GM21576 (cell line): ENCODE measurements around the gene UTS2B.
"Not testable (repeated sequence)": the region's sequence is repeated elsewhere in the genome, so short reads cannot be mapped to it uniquely, and the experiment has no call there.

Experiments
- ATAC-seq: cut with Tn5 transposase; IDR thresholded peaks from one replicate; pipeline ENCODE4 v1.9.1; 2021; ENCODE audit warnings: mild to moderate bottlenecking, moderate library complexity; ENCODE audit not compliant: unreplicated experiment

The UTS2B gene

DNA sequence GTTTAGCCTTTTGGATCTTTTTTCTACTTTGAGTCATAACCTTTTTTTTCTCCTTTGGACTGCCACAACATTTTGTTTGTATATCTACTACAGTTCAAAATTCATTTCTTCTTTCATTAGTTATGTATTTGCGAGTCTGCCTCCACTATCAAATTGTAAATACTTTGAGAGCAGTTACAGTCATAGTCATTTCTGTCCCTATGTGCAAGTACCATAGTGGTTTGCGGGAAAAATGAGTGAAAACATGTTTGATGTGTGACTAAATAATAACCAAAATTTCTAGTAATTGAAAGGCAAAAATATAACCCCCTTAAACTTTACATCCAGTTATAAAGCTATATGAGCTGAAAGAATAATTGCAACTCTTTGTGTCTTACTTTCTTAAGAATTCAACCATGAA lies 46.9 kb downstream of the UTS2B start:
- no peak for ATAC-seq

DNA sequence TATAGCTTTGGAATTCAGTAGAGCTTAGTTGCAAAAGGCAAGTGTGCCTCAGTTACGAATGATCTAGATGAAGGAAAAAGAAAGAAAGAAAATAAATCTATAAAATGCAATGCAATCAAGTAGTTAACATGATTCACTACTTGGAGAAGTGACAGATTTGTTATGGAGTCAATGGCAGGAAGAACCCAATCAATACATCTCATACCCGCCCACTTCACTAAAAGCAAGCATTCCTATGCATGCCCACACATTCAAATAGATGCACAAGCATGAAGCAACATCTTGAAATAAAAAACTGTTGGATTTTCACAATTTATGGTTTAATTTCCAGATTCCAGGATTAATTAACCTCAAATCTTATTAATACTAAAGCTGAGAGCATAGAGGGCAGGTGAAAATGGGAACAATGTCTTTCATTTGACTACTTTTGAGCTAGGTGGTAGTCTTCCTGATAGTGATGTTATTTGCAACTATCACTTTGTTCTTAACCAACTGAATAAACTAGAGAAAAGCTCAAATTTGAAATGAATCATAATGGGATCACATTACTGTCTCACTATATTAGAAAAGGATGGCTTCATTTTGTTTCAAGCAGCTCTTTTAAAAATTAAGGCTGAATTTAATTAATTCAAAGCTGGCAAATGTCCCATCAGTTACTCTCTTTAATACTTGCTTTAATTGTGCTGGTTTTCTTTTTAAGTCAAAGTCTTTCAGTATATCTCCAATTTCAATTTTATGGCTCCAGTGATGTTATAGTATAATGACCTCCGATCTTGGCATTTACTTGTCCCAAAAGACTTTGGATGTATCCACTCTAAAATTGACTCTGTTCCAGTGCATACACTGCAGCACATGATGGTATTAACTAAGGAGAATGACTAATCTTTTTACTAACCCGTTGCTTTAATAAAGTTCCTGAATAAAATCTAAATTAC lies 47.8 kb downstream of the UTS2B start:
- ATAC-seq = no peak

DNA sequence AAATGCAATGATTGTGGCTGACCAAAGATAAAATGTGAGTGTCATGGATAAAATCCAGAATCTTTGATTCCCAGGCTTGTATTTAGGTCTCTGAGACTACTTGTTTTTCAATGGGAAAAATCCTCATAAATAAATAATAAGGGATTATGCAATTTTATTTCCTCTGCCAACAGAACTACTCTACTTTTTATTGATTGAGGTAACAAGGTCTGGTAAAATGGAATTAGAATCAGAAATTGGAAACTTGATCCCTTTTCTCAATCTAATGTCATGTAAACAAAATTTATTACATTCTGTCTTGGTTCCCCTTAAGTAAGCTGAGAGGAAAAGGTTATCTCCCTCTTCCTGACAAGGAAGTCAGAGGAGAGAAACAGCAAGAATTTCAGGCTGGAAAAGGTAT lies 49.4 kb downstream of the UTS2B start:
- no peak for ATAC-seq

DNA sequence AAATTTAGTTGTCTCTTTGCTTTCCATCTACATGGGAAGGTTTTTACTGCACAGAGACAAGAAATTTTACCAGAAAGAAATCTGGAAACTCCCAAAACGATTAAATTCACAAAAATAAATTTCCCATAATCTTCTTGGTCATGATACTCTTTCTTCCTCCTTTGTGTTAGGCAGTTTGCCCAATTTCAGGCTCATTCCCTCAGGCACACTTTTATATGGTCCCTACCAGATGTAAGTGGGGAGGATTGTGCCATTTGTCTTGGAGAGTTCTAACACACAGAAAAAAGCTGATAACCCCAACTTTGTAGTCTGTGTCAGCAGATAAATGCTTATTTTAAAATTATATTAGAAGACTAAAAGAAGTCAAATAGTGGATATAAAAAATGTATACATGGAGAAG lies 50.2 kb downstream of the UTS2B start:
- ATAC-seq = no peak

DNA sequence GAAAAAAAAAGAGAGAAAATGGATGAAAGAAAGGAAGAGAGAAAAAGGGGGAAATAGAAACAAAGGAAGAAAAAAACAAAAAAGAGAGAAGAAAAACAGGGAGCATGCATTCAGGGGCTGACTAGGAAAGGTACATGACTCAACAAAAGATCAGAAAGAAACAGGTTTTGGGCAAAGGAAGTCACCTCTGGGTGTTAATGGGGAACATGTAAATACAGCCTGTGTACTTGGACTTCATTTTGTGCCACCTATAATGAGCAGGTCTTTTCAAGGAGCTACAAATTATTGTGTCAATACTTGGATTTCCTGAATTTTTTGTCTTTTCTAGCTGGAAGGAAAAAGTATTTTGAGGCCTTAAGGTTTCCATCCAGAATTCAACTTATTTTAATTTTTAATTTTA lies 54.6 kb downstream of the UTS2B start:
- ATAC-seq = no peak

DNA sequence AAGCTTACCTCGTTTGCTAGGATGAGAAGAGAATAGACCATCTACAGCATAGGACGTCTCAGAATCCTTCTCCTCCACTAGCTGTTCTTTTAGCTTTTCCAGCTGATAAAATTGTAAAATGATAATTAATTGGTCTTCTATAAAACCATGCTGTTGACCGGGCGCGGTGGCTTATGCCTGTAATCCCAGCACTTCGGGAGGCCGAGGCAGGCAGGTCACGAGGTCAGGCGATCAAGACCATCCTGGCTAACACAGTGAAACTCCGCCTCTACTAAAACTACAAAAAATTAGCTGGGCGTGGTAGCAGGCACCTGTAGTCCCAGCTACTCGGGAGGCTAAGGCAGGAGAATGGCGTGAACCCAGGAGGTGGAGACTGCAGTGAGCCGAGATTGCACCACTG lies 55.1 kb downstream of the UTS2B start:
- not testable (repeated sequence) for ATAC-seq

DNA sequence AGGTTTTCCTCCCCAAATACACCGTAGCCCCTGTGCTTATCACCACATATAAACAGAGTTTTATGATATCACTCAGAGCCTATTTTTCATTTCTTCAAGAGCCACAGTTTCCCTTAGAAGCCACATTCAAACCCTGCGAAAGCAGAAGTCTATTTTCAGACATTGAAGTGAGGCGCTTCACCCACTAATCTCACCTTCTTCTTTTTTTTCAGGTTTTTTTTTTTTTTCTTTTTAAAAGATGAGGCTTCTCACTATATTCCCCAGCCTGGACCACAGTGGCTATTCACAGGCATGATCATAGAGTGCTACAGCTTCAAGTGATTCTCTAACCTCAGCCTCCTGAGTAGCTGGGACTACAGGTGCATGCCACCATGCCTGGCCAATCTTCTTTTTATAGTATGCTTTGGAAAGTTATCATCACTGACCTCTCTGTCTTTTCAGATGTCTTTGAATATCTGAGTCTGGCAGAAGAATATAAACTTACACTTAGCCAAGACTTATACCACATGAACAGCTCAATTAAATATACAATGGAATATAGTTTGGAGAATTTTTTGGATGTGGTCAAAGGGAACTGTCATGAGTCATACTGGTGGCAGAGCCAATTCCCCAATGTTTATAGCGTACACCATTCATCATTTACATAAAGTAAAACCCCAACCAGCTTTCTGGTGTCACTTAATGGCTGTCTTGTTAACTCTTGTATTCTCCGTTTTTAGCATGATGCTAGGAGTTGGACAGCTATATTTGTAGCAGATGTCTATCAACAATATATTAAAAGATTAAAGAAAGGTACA lies 60.8 kb downstream of the UTS2B start:
- ATAC-seq = peak; percentile 83

DNA sequence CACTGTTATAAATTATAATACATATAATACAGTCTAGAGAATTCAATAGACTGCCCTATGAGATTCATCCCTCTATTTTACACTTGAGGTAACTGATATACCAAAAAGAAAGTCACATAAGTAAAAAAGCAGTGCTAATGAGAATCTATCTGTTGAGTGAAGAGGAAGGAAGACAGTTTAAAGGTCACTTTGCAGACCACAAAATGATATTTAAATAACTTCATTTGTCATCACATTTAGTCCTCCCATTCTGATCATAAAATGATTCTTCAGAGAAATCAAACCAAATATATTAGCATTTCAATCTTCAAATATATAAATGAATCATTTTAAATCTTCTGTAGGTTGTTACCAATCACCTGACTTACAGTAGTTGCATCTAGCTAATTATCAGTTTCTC lies 61.6 kb downstream of the UTS2B start:
- no peak for ATAC-seq

DNA sequence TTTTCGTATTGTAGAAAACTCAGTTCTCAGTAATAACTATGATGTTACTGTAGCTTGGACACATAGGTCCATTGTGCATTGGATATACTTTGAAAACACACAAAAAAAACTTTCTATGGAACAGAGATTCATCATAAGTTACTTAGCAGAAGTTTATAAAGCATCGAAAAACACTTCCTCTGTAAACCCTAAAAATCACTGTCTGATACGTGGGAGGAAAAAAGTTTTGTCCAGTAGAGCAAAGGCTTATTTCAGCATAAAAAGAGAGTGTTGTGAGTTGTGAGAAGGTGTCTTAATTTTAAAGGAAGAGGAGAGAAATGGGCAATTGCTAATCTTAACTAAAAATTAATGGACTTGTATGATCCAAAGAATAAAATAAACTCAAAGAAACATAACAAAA lies 66.5 kb downstream of the UTS2B start:
- ATAC-seq = no peak

DNA sequence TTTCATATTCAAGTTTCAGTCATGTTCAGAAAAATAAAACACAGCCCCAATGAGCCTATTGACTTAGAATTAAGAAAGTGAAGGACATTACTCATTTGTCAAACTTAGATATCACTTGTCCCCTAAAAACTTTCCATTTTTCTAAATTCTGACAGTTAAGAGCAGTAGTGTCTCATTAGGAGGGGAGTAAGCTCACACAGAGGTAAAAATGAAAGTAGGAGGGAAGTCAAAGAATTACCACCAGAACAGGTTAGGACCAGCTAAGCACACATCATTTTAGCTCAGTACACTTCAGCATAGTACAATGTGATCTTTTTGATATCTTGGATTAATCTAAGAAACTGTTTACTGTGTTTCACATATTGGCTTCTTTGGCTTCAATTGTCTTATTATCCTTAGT lies 67.0 kb downstream of the UTS2B start:
- ATAC-seq = peak; percentile 91

DNA sequence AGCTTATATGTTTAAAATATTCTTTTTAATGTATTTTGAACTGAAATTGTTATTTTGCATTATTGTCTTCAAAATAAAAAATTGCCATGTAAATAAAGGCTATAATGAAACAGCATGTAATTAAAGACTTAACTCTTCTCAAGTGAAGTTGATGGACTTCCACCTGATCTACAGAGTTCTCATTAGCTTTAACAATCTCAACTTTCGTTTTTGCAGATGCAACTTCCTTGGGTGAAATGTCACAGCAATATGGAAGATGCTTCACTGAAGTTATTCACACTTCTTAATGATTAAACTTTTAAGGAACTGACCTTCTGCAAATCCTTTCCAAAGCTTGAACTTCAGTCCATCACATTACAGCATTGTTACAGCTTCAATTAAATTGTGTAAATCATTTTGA lies 67.7 kb downstream of the UTS2B start:
- ATAC-seq = peak; percentile 44

DNA sequence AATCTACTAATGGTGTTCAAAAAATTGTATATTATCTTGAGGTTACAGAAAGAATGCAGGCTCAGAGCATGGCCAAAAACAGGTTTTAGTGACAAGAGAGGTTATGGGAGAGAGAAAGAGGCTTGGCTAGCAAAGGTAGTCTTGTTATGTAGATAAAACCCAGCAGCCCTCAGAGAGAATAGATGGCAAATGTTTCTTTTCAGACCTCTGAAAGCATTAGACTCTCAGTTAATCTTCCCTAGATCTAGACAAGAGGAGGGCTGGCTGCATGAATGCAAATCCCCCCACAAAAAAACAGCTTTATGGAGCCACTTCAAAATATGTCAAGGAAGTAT lies 69.1 kb downstream of the UTS2B start:
- ATAC-seq = no peak

DNA sequence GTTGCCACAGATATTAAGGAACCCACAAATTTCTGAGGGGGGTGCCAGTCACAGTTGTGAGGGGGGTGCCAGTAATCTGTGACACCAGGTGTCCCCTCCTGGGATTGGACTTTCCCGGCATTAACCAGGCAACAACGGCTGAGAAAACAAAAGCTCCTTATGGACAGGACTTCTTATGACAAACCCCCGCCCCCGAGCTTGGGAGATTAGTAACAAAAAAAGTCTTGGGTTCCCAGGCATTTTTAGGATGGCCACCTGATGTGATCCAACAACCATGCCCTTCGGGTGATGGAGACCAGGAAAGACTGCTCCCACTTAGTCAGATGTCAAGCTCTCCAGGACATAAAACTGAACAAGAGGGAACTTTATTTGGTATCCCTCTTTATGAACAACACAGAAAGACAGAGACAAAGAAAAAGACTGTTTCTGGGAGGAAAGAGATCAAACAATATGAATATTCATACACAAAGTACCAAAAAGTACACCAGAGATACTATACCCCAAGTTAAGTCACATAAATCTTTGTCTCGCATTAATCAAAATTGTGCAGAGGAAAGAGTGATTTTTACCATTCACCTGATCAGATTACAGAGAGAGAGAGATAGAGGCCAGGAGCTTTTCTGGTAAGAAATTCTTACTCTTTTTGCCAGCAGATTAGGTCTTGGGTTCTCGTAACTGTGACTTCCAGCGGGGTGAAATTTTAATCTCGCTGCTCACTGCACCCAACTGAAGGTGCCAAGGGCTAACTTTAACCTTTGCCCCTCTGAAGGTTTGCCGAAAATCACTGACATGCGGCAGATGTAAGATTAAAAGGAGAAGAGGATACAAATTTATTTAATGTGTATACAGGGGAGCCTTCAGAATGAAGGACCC lies 69.7 kb downstream of the UTS2B start:
- ATAC-seq = no peak

DNA sequence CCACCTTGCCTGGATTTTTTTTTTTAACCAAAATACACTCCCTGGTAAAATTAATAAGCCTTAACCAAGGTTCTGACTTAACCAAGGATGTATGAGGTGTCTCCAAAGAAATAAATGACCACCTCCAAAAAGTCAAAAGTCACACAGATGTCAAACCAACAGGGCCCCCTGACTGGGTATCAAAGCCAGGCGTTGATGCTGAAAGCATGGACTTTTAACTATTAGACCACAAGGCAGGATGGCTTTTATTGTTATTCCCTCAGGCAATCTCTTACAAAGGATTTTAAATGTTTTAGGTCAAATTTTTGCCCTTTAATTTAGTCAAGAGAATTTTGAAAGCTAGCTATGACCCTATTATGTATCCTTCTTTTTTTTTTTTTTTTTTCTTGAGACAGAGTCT lies 70.8 kb downstream of the UTS2B start:
- ATAC-seq = no peak

DNA sequence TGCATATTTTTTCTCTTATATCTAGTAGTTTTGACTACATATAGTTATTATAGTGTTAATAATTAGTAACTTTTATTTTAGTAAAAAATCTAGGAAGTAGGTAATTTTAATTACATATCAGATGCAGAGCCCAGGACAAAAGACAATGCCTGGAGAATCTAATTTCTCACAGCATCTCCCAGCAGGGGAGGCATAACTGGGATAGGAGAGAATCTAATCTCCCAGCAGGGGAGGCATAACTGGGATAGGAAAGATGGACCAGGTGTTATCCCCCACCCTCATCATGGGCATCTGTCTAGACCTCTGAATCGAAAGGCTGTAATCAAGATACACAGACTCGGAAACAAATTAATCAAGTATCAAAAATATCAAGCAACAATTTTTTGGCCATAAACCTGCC lies 73.0 kb downstream of the UTS2B start:
- ATAC-seq = no peak

DNA sequence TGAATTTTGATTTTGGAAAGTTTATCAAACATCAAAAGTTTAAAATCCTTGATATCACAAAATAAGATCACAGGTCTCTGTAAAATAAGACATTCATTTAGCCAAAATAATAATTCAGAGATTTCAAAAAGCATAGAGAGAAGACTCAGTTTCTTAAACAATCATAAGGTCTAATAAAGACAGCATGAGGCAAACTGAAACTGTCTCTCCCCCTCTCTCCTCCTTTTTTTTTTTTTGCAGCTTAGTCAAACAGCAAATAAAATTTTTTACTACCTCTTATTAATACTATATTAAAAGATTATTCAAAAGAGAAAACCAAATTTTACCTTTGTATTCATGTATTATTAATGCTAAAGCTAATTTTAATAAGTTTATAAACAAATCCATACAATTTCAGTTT lies 73.9 kb downstream of the UTS2B start:
- no peak for ATAC-seq

DNA sequence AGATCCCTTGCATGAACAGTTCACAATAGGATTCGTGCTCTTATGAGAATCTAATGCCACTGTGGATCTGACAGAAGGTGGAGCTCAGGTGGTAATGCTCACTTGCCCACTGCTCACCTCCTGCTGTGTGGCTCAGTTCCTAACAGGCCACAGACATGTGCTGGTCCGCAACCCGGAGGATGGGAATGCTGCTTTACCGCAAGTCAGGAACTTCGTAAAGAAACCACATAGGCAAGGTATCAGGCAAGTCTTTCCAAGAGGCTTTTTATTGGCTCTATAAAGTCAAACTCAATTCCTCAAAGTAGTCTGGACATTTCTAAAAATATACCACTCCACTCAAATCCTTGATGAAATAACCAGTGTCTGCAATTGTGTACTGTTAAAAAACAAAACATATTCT lies 75.2 kb downstream of the UTS2B start:
- ATAC-seq = no peak

DNA sequence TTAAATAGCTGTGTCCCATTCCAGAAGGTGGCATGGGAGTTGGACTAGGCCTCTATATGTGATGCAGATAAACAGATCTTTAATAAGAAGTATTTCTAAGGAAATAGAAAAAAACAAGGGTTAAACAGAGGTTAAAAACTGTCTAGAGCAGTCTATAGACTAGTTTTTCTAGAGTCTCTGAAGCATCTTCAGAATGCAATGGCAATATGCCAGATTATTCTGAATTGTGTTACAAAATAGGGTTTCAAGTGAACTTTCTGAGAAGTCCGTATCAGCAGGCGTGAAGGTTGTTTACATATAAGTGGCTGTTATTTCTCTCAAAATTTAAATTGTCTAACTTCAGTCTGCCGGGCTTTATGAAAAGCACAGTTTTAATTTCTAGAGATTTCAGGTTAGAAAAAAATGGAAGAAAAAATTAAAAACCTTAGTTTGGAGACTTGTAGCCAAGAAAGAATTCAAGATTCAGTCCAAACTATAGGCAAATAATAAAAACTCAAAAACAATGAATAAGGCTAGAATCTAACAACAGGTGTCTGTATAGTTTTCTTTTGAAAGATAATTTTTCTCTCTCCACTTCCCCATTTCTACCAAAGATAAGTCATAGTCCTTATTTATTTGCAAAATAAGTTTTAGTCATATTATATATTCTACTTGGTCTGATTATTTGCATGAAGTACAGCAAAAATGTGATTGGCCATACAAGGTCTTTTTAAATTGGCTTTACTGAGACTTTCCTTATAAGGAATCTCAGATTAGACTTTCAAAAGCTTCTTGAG lies 76.0 kb downstream of the UTS2B start:
- ATAC-seq = no peak

DNA sequence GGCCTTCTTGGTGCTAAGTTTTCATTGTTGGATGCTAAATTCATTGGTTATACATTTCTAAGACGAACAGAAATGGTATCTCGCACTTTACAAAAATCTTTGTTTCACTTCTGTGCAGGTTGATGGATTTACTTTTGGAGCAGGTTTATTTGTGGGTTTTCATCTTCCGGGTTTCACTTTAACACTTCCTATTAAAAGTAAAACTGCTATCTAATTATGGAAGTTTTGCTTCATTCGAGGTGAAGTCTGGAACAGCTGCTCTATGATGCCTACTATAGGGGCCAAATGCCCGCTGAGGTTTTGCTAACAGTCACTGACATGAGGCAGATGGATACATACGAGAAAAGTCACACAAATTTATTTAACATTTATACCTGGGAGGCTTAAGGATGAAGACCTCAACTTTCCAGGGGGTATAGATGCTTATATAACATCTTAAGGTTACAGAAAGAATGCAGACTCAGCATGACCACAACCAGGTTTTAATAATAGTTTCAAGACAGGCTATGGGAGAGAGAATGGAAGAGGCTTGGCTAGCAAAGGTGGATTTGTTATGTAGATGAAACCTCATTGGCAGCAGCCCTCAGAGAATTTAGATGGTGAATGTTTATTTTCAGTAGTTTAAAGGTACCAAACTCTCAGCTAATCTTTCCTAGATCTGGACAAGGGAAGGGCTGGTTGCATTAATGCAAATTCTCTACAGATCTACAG lies 77.1 kb downstream of the UTS2B start:
- peak; percentile 41 for ATAC-seq

DNA sequence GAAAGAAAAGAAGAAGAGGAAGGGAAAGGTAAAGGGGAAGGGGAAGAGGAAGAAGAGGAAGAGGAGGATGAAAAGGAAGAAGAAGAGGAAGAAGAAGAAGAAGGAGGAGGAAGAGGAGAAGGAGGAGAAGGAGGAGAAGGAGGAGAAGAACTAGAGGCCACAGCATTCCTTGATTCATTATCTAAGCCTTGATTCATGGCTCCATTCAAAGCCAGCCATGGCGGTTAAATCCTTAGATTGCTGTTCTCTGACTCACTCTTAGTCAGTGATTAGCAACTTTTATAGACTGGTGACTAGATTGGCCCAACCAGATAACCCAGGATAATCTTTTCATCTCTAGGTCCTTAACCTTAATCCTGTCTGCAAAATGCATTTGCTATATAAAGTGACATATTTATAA lies 83.7 kb downstream of the UTS2B start:
- ATAC-seq = no peak
